Bronchial epithelial cell (primary cell): Measurements from ENCODE around the gene MED12L. TPM values are rescaled to one million over a fixed set of nuclear protein-coding genes. Genes with fewer than 3 reads are reported as not detected.

Source experiments
- DNase-seq: peaks from one replicate; pipeline ENCODE4 v3.0.0-alpha.2; 2010; ENCODE audit warnings: low read depth
- FAIRE-seq: peaks from 2 replicates; lab custom pipeline; 2011; peaks lifted over from hg19 to GRCh38; lab: Jason Lieb, UNC
- H3K27me3 ChIP-seq: 2 replicates; pipeline ENCODE4 v1.5.1; 2011; ENCODE audit warnings: low read length; ENCODE audit not compliant: control insufficient read depth, insufficient read depth
- H3K36me3 ChIP-seq: 2 replicates; pipeline ENCODE4 v1.5.1; 2011; ENCODE audit warnings: low read length; ENCODE audit not compliant: control insufficient read depth, insufficient read depth
- H3K4me3 ChIP-seq: 2 replicates; pipeline ENCODE4 v1.5.1; 2011; ENCODE audit warnings: mild to moderate bottlenecking, low read depth, low read length, control low read depth
- CTCF ChIP-seq: IDR thresholded peaks from 2 replicates; pipeline ENCODE4 v1.5.1; 2011; ENCODE audit warnings: mild to moderate bottlenecking, moderate library complexity, low read length, control low read depth, inconsistent platforms; ENCODE audit not compliant: insufficient read depth, severe bottlenecking
- total RNA-seq: library from RNA; depleted of rRNA; stranded (reverse); fragments of >200 nt; gene quantifications from 2 replicates; pipeline ENCODE4 v1.2.1, GENCODE V29; 2014

MED12L gene
- total RNA-seq, 1 donor from 2014 or later, result 0.26 TPM

GRCh38 chr3:151460228-151460627 lies 374.8 kb downstream of the MED12L start:
- TF ChIP-seq CTCF, result no peak
- H3K4me3 ChIP-seq, result no peak overlapping the region
- peak; percentile 13 for DNase-seq
- H3K27me3 ChIP-seq, result peaks cover 2% of the 10 kb centered on the region
- no peak for FAIRE-seq
- H3K36me3 ChIP-seq, result no peaks in the 10 kb centered on the region

DNA sequence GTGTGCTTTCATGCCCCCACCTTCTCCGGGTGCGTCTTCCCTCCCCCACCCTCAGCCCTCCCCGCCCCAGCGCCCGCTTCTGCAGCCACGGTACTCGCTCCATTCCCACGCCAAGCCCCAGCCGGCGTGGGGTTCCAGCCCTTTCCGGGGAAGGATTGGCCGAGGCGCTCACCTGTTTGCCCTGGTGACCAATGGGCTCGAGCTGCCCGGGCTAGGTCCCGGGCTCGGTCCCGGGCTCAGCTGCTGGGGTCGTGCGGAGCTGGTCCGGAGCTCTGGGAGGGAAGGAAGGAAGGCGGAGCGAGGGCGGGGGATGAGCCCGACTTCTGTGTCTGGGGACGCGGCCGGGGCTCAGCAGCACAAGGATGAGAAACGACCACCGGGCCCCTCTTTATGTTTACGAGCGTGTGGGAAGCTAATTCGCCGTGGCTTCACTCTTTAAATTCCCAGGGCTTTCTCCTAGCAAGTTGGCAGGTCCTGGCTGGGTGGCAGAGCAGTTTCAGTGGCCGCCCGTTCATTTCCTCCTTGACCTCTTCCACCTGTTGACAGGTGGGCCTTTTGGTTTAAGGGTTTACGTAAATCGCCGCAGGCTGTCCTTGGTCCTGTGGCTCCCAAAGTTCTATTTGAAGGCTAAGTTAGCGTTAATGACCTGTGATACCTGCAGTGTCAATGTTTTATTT lies 375.4 kb downstream of the MED12L start, which contains the start of gene IGSF10:
TSS of gene IGSF10 (minus strand) at position 288 of the 677 bp plus-strand sequence. CDS start 2,352 bp downstream, outside the sequence.
- Histone ChIP-seq H3K4me3 (peak within 1 kb of the TSS; percentile 42), H3K27me3 (peaks cover 2% of the 10 kb centered on the region), H3K36me3 (no peaks in the 10 kb centered on the region)
- no peak for DNase-seq
- no peak for TF ChIP-seq CTCF
- FAIRE-seq, result no peak

GRCh38 chr3:151462278-151462780 lies 376.9 kb downstream of the MED12L start:
- Histone ChIP-seq H3K4me3 (no peak overlapping the region), H3K27me3 (peaks cover 2% of the 10 kb centered on the region), H3K36me3 (no peaks in the 10 kb centered on the region)
- DNase-seq (no peak), FAIRE-seq (no peak)
- no peak for TF ChIP-seq CTCF

DNA sequence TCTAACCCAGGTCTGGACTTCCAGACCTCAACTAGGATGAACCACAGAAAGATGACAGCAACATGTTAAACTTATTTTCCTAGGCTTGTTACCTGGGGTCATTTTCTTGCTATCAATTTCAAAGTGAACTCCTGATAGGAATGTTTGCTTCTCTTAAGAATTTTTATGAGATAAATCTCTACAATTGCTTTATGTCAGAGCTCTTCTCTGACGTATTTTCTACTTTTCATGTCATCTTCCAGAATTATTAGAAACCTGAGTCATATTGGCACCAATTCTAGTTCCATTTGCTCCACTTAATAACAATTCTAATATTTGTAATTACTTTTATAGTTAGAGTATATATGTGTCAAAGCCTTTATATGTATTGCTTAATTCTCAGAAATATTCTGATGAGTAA lies 377.5 kb downstream of the MED12L start:
- no peaks in the 10 kb centered on the region for H3K36me3 ChIP-seq
- DNase-seq (no peak), FAIRE-seq (no peak)
- H3K27me3 ChIP-seq, result peaks cover 2% of the 10 kb centered on the region
- H3K4me3 ChIP-seq, result no peak overlapping the region
- TF ChIP-seq CTCF, result no peak

DNA sequence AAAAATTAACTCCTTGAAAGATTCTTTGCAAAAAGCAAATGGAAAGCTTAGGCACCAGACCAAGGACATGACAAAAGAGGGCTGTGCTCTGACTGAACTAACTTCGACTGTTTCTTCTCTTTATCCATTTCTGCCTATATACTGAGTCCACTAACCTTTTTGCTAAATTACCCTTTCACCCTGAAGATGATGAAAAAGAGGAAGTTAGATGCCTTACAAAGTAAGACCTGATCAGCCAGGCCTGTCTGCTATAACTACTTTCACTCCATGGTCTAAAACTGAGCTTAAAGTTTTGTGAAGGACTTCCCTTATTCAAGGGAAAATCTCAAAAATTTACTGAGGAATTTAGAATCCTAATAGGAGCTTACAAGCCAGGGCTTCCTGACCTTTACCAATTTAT lies 381.6 kb downstream of the MED12L start:
- TF ChIP-seq CTCF, result no peak
- Histone ChIP-seq H3K27me3 (no peaks in the 10 kb centered on the region), H3K4me3 (no peak overlapping the region), H3K36me3 (no peaks in the 10 kb centered on the region)
- FAIRE-seq, result no peak
- no peak for DNase-seq
